Left cardiac atrium (tissue), 4 donors: ENCODE measurements around the gene NPRL2. TPM values are rescaled to one million over a fixed set of nuclear protein-coding genes. Genes with fewer than 3 reads are reported as not detected.

Source experiments
- ATAC-seq, 2 donors: fragments of 200-7000 bp; cut with Tn5 transposase; one replicate each; pipeline ENCODE4 v1.9.1; 2020; ENCODE audit warnings: mild to moderate bottlenecking in 2 of 2, moderate library complexity in 2 of 2
- DNase-seq: peaks from one replicate; pipeline ENCODE4 v3.0.0-alpha.2; 2020
- intact Hi-C, 2 donors: fragments of 100-400 bp; cut with DNase I; formaldehyde crosslinking; loops; one replicate each; pipeline versions ENCODE4 v1.14.1 to v1.15.1; 2022 to 2023
- total RNA-seq, 2 donors: library from RNA; stranded (reverse); fragmentation: NEBNext Ultra II Directional; extraction: Animal tissue kit (Norgen Biotek cat#: 25700); gene quantifications; one replicate each; pipeline ENCODE4 v1.2.1, GENCODE V29; 2021
- donor health status: DM: no; HTN: yes; CAD: no.
- donor health status: DM: no; HTN: yes; CAD: no; lungs with severe emphysema.
- donor health status: DM: yes; HTN: yes; CAD: no.
- donor health status: Dilated cardiomyopathy.

NPRL2 gene
- total RNA-seq, 2 donors from 2014 or later: 12.6 to 19.9 TPM

DNA sequence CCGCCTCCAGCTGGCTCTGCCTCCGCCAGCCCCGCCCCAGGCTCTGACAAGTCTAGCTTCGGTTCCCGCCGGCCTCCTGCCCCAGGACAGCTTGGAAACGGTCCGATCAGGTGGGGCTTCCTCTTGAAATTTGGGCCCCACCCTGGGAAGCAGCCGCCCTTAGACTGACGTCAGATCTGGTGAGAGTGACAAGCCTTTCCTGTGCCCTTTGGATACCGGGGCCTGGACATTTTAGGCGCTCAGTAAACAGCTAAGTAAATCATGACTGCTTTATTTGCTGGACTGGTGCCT is 51.0 kb downstream of the NPRL2 start:
- intact Hi-C loops: no loop called here
- no peak for ATAC-seq

DNA sequence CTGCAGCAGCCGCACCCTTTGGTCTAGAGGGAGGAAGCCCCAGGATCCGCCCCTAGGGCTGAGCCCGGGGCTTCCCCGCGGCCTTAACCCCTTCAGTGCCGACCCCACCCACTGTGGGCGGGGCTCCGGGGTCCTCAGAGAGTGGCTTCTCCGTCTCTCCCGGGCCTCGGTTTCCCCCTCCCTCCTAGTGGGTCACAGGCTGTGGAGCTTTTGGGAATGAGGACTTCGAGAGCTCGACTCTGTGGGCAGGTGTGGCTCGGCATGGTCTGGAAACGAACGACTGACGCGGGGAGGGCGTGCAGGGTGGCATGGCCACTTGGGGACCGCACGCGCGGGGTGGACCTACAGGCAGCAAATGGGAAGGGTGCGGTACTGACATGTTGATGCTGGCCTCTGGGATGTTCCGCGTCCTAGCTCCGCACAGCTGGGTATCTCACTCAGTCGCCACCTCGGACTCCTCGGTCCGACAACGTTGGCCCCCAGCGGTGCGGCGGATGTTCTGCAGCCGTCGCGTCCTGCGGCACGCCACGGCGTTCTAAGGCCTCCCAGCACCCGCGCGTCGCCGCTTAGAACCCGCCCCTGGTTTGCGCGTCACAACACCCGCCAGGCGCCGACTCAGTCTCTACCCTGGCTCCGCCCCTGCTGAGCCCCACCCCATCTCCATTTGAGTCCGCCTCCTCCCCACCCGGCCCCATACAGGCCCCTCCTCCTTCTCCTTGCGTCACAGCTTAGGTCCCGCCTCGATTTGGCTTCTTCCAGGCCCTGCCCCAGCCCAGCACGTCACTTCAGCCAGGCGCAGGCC is 51.5 kb downstream of the NPRL2 start, which contains the start of the genes HYAL3 and NAA80:
Gene HYAL3, minus strand, starts transcription at position 570 of the 802 bp plus-strand sequence. CDS start 3,803 bp downstream, outside the sequence.
Gene NAA80, minus strand, starts transcription at position 570 of the 802 bp plus-strand sequence. CDS start 1,942 bp downstream, outside the sequence.
- intact Hi-C loops: no loop called here
- ATAC-seq (peak; percentile 91 to 94), DNase-seq (peak; percentile 99)

More for the DNA sequence above, 51.0 kb downstream of the NPRL2 start:
- no peak for DNase-seq

DNA sequence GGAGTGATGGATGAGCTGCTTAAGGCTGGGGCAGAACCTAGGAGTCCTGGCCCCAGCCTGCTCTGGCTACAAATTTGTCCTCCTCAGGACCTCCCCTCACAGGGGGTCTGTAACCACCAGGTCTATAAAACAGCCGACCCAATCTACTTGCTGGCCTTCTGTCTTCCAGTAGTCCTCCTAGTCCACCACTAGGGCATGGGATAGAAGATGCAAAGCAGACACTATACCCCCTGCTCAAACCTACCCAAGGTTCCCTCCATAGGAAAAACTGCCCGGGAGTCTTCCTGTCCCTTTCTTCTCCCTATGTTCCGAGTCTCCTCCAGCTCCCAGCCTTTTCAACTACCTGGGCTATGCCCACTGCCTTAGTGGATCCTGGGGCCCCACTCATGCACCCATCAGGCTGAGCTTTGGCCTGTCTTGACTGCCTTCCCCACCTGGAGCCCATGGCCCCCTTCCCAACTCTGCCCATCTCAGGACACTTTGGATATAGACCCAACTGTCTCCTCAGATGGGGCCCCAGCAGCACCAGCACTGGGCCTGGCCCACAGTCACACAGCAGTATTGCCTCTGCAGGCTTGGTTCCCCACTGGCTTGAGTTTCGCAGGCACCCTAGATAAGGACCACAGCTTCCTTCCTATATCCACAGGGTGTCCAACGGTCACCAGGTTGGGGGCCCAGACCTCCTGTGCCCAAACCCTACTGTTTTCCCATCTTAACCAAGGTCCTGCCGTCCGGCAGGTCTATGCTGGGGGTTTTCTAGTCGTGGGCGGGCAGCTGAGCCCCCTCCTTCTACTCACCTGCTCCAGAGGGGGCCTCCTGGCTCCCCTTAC is 52.5 kb downstream of the NPRL2 start:
- intact Hi-C loops: no loop called here
- ATAC-seq: no peak
- no peak for DNase-seq

DNA sequence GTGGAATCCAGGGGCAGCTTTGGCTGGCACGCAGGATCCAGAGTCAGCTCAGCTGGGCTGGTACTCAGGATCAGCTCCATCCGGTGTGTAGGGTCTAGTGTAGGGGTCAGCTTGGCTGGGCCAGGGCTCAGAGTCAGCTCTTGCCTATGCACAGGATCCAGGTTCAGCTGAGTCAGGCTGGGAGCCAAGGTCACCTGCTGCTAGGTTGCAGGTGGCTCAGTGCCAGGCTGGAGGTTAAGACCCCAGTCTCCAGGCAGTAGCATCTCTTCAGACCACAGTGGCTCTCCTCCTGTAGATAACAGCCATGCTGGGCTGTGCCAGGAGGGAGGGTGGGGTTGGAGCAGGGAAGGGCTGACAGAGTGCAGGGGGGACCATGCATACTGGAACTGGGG is 53.2 kb downstream of the NPRL2 start:
- ATAC-seq (no peak), DNase-seq (no peak)
- intact Hi-C loops: no loop called here

Other genes starting within 250 kb of the NPRL2 start
- gene SEMA3F, start 195.5 kb downstream of the NPRL2 start, total RNA-seq: 10 to 100 TPM; 12.5 to 24.0 TPM
- not detected for gene GNAT1, start 159.2 kb downstream of the NPRL2 start, total RNA-seq
- gene SLC38A3, start 145.5 kb downstream of the NPRL2 start, total RNA-seq: 1 to 10 TPM; 5.2 to 7.7 TPM
- gene GNAI2, start 114.6 kb downstream of the NPRL2 start, total RNA-seq: 100 to 1,000 TPM; 179 to 181 TPM
- 10 to 100 TPM; 14.3 to 32.6 TPM for gene SEMA3B, start 81.6 kb downstream of the NPRL2 start, total RNA-seq
- 1 to 10 TPM; 1.4 to 6.6 TPM for gene LSMEM2, start 71.7 kb downstream of the NPRL2 start, total RNA-seq
- gene IFRD2, start 58.3 kb downstream of the NPRL2 start, total RNA-seq: 10 to 100 TPM; 53.1 to 68.8 TPM
- gene HYAL3, start 51.4 kb downstream of the NPRL2 start, total RNA-seq: 1 to 10 TPM; 1.7 to 1.8 TPM
- 1 to 10 TPM; 5.8 to 7.2 TPM for gene NAA80, start 51.4 kb downstream of the NPRL2 start, total RNA-seq
- 10 to 100 TPM; 24.6 to 26.6 TPM for gene HYAL1, start 47.2 kb downstream of the NPRL2 start, total RNA-seq
- gene HYAL2, start 28.0 kb downstream of the NPRL2 start, total RNA-seq: 100 to 1,000 TPM in 1 of 2 donors, 10 to 100 TPM in 1; 53.4 to 103 TPM
- 10 to 100 TPM; 26.2 to 27.5 TPM for gene TUSC2, start 22.6 kb downstream of the NPRL2 start, total RNA-seq
- 10 to 100 TPM; 20.7 to 25.6 TPM for gene RASSF1, start 9.9 kb downstream of the NPRL2 start, total RNA-seq
- gene ZMYND10, start 5.0 kb downstream of the NPRL2 start, total RNA-seq: under 1 TPM in 1 of 2 donors, not detected in 1; 0.29 TPM
- gene CYB561D2, start 87 bp upstream of the NPRL2 start, total RNA-seq: 1 to 10 TPM; 7.6 to 9.2 TPM
- gene TMEM115, start 8.7 kb upstream of the NPRL2 start, total RNA-seq: 10 to 100 TPM; 28.7 to 33.4 TPM
- gene CACNA2D2, start 152.9 kb upstream of the NPRL2 start, total RNA-seq: 1 to 10 TPM; 4.6 to 7.8 TPM
- 10 to 100 TPM; 29.7 to 32.3 TPM for gene C3orf18, start 217.0 kb upstream of the NPRL2 start, total RNA-seq
- gene HEMK1, start 218.7 kb upstream of the NPRL2 start, total RNA-seq: 10 to 100 TPM; 11.8 to 19.7 TPM